ENCODE measurements around the gene C1orf116. TPM values are rescaled to one million over a fixed set of nuclear protein-coding genes. Genes with fewer than 3 reads are reported as not detected.

C1orf116 gene
- polyA plus RNA-seq, 1 of the 3 experiments (the other 2 are of a cell fraction) = 0.02 TPM

DNA sequence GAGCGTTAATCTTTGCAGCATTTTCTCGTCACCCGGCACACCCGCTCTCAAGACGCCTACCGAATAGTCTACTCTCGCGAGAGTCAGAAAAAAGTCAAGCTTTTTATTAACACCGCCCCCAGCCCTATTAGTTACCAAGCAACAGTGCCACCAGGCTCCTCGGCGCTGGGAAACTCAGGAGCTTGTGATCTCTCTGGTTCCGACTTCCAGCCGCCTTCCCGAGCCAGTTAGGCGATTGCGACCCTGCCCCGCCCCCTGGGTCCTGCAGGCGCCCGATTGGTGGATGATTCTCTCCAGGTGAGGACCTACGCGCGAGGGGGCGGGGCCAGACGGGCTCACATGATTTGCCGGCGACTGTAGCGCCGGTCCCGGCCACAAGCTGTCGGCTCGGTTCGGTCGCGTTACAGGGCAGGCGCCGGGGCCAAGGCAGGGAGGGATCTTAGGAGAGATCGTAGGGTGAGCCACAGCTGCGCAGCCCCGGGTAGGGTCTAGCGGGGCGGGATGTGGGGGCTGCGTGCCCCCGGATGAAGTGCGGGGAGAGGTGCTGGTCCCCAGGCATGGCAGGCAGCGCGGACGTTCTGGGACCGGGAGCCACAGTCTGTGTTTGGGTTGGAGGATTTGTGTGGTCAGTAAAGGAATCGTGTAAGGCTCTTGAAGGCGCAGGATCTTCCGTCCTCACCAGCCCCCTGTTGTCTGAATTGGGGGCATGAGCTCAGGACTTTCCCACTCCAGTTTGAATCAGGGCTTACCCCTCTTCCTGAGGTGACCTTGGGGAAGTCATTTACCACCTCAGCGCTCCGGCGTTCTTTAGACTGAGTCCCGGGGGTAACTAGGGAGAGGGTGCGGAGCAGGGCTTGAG is 20.6 kb upstream of the C1orf116 start, which contains the start of gene PFKFB2 (continued):
- TF ChIP-seq, protein P1, sequence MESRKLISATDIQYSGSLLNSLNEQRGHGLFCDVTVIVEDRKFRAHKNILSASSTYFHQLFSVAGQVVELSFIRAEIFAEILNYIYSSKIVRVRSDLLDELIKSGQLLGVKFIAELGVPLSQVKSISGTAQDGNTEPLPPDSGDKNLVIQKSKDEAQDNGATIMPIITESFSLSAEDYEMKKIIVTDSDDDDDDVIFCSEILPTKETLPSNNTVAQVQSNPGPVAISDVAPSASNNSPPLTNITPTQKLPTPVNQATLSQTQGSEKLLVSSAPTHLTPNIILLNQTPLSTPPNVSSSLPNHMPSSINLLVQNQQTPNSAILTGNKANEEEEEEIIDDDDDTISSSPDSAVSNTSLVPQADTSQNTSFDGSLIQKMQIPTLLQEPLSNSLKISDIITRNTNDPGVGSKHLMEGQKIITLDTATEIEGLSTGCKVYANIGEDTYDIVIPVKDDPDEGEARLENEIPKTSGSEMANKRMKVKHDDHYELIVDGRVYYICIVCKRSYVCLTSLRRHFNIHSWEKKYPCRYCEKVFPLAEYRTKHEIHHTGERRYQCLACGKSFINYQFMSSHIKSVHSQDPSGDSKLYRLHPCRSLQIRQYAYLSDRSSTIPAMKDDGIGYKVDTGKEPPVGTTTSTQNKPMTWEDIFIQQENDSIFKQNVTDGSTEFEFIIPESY (IDR thresholded peaks at IDR 0.05; ENCODE audit: borderline replicate concordance, low read depth) = peak; percentile 97
- TF ChIP-seq TEAD4 (IDR thresholded peaks at IDR 0.05; ENCODE audit: borderline replicate concordance, insufficient read depth) (no peak), MXI1 (IDR thresholded peaks at IDR 0.05; ENCODE audit: low read depth, low read length) (peak; percentile 74), YY1 (IDR thresholded peaks at IDR 0.05; ENCODE audit: low read depth) (no peak; the same call in 1 of the 2 replicates)

DNA sequence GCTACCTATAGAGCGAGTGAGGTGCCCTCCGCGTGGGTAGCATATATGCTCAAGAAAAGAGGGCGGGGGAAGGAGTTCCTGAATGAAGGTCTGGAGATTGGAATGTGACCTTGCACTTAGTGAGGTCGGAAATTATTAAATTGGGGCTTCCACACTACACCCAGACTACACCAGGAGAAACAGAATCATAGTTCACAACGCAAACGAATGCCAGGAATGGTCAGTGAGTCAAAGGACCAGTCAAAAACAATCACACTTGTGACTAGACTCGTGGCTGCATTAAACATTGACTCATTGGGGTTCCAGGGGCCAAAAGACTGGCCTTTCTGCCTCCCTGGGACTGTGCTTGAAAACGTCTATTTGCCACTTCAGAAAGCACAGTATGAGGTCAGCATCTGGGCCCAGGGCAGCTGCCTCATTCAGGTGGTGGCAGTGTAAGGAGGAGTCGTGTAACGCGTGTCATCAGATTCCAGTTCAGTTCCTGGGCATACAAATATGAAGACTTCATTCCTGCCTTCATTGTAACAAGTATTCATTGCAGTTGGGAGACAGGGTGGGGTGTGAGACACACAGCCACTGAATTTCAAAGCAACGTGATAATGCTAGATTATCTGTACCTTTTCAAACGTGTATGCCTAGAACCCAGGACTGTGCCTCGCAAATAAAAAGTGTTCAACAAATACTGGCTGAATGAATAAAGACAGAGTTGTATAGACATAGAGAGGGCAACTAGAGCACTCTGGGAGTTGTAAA is 18.8 kb upstream of the C1orf116 start, which contains the start of gene YOD1:
Gene YOD1 (minus strand): TSS at position 18 of the 753 bp plus-strand sequence. CDS start 178 bp downstream, outside the sequence.
- no peak for DNase-seq
- peaks cover 13% of the 10 kb centered on the region for H4K20me1 ChIP-seq (ENCODE audit: insufficient read depth)
- H3K36me3 ChIP-seq (replicated peaks in 1 of 2; ENCODE audit: control insufficient read depth in 1 of 2, insufficient read depth in 2 of 2, low read length in 1 of 2) = peaks cover 25 to 32% of the 10 kb centered on the region in 2 experiments
- peak within 1 kb of the TSS; percentile 96 for H2AFZ ChIP-seq (ENCODE audit: low read depth)
- no peaks in the 10 kb centered on the region for H3K9me3 ChIP-seq
- TF ChIP-seq ELF1 (IDR thresholded peaks at IDR 0.05) (no peak), FOSL2 (IDR thresholded peaks at IDR 0.05; ENCODE audit: borderline replicate concordance, low read depth) (peak; percentile 23; the same call in 1 of the 2 replicates), JUND (IDR thresholded peaks at IDR 0.05) (0 out of 2 replicates have a peak, but pooled peaks have one; percentile 11)
- peak within 1 kb of the TSS; percentile 96 for H3K9ac ChIP-seq
- no peaks in the 10 kb centered on the region for H3K9me2 ChIP-seq
- peaks cover 17% of the 10 kb centered on the region for H3F3A ChIP-seq (replicated peaks; ENCODE audit: insufficient read depth)
- no peaks in the 10 kb centered on the region for H3K27me3 ChIP-seq (ENCODE audit: insufficient read depth)
- peak within 1 kb of the TSS; percentile 94 to 97 for H3K4me3 ChIP-seq (ENCODE audit: low read depth in 2 of 2, low read length in 1 of 2)
- H3K4me1 ChIP-seq (ENCODE audit: control insufficient read depth in 1 of 2, insufficient read depth in 2 of 2, low read depth in 1 of 2, low read length in 1 of 2) = peaks cover 23 to 26% of the 10 kb centered on the region in 2 experiments
- peak within 1 kb of the TSS; percentile 77 to 89 for H3K27ac ChIP-seq (ENCODE audit: low read depth in 2 of 2, low read length in 1 of 2)
- H3K4me2 ChIP-seq = peak within 1 kb of the TSS; percentile 90
- H3K79me2 ChIP-seq (ENCODE audit: insufficient read depth) = peaks cover 44% of the 10 kb centered on the region
- POLR2A ChIA-PET = no interaction called here
- CTCF ChIA-PET = interaction anchor here (0.9 to 2.0 kb wide), 5 partner anchors 10 to 448 kb away, joined by 3 to 30 read pairs (median 3); no protein-coding TSS in a partner anchor
- 25% methylated on average over 13 of the region's 15 CpGs for WGBS (ENCODE audit: low lambda C conversion rate)

DNA sequence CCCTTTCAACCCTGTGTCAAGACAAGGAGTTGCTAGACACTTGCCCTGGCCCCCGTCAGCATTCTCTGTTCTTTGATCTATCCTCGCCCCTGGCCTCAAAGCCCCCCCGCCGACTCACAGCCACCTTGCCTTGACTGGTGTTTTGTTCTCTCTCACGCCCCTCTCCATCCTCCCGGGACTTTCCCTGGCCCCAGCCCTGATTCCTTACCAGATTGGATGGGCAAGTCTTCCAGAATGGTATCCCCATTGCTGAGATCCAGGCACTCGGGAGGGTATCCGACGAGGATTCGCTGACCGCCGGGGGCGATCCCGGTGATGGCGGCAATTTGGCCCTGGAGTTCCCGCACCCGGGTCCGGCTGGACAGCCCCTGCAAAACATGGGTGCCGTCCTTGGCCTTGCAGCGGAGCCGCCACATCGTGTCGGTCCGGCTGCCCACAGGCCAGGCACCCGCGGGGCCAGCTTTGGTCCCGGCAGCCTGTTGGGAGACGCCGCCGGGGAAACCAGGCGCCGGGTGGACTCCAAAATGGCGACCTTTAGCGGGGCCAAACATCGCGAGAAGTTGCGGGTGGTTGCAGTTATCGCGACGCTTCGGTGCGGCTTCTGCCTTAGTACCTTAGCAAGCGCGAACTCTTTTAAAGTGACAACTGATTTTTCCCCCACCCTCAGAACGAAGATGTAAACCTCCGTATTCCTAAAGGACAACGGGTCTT is 18.1 kb upstream of the C1orf116 start:
- ChIA-PET POLR2A (no interaction called here), CTCF (interaction anchor here (0.6 to 2.0 kb wide), 24 partner anchors 7 to 449 kb away, joined by 3 to 30 read pairs (median 5); partner anchors contain the start of gene C1orf116)
- peak overlapping the region; percentile 96 for H3K9ac ChIP-seq
- H3K9me2 ChIP-seq = no peaks in the 10 kb centered on the region
- H3K27me3 ChIP-seq (ENCODE audit: insufficient read depth) = no peaks in the 10 kb centered on the region
- H3K4me3 ChIP-seq (ENCODE audit: low read depth in 2 of 2, low read length in 1 of 2) = peak overlapping the region; percentile 77 to 97
- no peaks in the 10 kb centered on the region for H3K9me3 ChIP-seq
- H3K79me2 ChIP-seq (ENCODE audit: insufficient read depth) = peaks cover 51% of the 10 kb centered on the region
- peak; percentile 91 for DNase-seq
- peaks cover 13% of the 10 kb centered on the region for H4K20me1 ChIP-seq (ENCODE audit: insufficient read depth)
- peak overlapping the region; percentile 96 for H2AFZ ChIP-seq (ENCODE audit: low read depth)
- peak overlapping the region; percentile 90 for H3K4me2 ChIP-seq
- H3F3A ChIP-seq (replicated peaks; ENCODE audit: insufficient read depth) = peaks cover 17% of the 10 kb centered on the region
- H3K4me1 ChIP-seq (ENCODE audit: control insufficient read depth in 1 of 2, insufficient read depth in 2 of 2, low read depth in 1 of 2, low read length in 1 of 2) = peaks cover 23 to 26% of the 10 kb centered on the region in 2 experiments
- 1% methylated on average over 26 of the region's 47 CpGs for WGBS (ENCODE audit: low lambda C conversion rate)
- peaks cover 32 to 38% of the 10 kb centered on the region in 2 experiments for H3K36me3 ChIP-seq (replicated peaks in 1 of 2; ENCODE audit: control insufficient read depth in 1 of 2, insufficient read depth in 2 of 2, low read length in 1 of 2)
- peak overlapping the region; percentile 77 to 89 for H3K27ac ChIP-seq (ENCODE audit: low read depth in 2 of 2, low read length in 1 of 2)
- TF ChIP-seq YY1 (IDR thresholded peaks at IDR 0.05; ENCODE audit: low read depth) = peak; percentile 93
- peak; percentile 99 for TF ChIP-seq CHD2 (IDR thresholded peaks at IDR 0.05; ENCODE audit: low read length, partially characterized antibody)
- no peak for TF ChIP-seq JUND (IDR thresholded peaks at IDR 0.05)
- TF ChIP-seq POLR2AphosphoS5 (IDR thresholded peaks at IDR 0.05; ENCODE audit: low read depth, low read length) = peak; percentile 63; the same call in 1 of the 2 replicates
- TF ChIP-seq, protein P1 (IDR thresholded peaks at IDR 0.05; ENCODE audit: borderline replicate concordance, low read depth) = peak; percentile 99
- no peak for TF ChIP-seq TCF12 (IDR thresholded peaks at IDR 0.05)
- TF ChIP-seq ELF1 (IDR thresholded peaks at IDR 0.05) = no peak
- peak; percentile 43; the same call in 1 of the 2 replicates for TF ChIP-seq MXI1 (IDR thresholded peaks at IDR 0.05; ENCODE audit: low read depth, low read length)
- TF ChIP-seq TEAD4 (IDR thresholded peaks at IDR 0.05; ENCODE audit: borderline replicate concordance, insufficient read depth) = no peak
- TF ChIP-seq EZH2phosphoT487 (IDR thresholded peaks at IDR 0.05; ENCODE audit: borderline replicate concordance, low read depth) = no peak
- peak; percentile 98 for TF ChIP-seq SIN3A (IDR thresholded peaks at IDR 0.05; ENCODE audit: borderline replicate concordance, low read depth, low read length)
- peak; percentile 73 for TF ChIP-seq TAF1 (IDR thresholded peaks at IDR 0.05; ENCODE audit: borderline replicate concordance, low read depth, low read length)
- no peak for TF ChIP-seq RAD21 (IDR thresholded peaks at IDR 0.05; ENCODE audit: low read length)
- TF ChIP-seq GABPA (IDR thresholded peaks at IDR 0.05; ENCODE audit: low read depth) = no peak
- TF ChIP-seq, protein P2, sequence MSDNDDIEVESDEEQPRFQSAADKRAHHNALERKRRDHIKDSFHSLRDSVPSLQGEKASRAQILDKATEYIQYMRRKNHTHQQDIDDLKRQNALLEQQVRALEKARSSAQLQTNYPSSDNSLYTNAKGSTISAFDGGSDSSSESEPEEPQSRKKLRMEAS (IDR thresholded peaks at IDR 0.05; ENCODE audit: low read depth) = peak; percentile 73; the same call in 1 of the 2 replicates

Measured in SK-N-SH (cell line).